HG02885 (cell line): ENCODE measurements around the gene MMRN2.
"Not testable (repeated sequence)": the region's sequence is repeated elsewhere in the genome, so short reads cannot be mapped to it uniquely, and the experiment has no call there.

Source experiments
- ATAC-seq: cut with Tn5 transposase; IDR thresholded peaks from one replicate; pipeline ENCODE4 v1.9.1; 2021; ENCODE audit warnings: mild to moderate bottlenecking; ENCODE audit not compliant: unreplicated experiment, poor library complexity

Gene MMRN2

DNA sequence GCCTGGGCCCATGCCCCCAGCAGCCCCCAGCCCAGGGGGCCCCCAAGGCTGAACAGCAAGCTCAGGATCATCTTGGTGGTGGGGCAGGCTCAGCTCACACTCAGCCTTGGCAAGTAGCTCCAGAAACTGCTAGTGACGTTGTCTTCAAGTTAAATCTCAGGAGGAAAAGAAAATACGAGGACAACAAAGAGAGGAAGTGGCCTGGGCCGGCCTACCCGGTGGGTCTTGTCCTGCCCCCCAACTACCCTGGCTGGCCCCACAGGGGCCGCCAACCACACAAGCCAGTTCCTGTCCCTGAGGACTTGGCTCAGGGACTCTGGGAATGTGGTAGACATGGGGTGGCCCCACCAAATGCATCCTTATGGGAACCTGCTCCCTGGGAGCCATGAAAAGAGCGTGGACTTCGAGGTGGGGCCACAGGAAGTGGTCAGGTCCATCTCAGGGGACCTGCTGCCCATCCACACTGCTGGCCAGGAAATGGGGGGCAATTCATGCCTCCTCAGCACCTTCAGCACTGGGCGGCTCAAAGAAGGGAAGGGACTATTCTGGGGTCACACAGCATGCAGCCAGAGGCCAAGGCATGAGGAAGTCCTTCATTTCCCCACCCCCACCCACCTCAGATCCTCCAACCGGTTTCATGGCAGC, at the start of gene MMRN2:
MMRN2 (minus strand) TSS at position 145 of the 645 bp plus-strand sequence; CDS start at position 71, 74 bp downstream.
- ATAC-seq: no peak

GRCh38 chr10:87007124-87007523, 49.7 kb upstream of the MMRN2 start:
- not testable (repeated sequence) for ATAC-seq

DNA sequence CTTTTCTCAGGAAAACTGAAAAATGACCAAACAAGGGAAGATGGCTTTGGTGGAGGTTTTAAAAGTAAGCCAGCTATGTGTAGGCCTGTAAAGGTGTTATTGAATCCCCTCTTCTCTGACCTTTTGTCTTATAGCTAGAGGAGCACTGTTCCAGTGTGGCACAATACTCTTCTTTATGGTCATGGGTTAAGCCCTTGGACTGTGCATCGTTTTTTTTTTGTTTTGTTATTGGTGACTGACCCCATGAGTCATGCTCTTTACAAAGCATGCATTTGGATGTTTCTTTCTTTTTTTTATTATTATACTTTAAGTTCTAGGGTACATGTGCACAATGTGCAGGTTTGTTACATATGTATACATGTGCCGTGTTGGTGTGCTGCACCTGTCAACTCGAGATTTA, 43.1 kb upstream of the MMRN2 start:
- no peak for ATAC-seq

GRCh38 chr10:86999802-87000403, 42.5 kb upstream of the MMRN2 start:
- ATAC-seq: not testable (repeated sequence)

DNA sequence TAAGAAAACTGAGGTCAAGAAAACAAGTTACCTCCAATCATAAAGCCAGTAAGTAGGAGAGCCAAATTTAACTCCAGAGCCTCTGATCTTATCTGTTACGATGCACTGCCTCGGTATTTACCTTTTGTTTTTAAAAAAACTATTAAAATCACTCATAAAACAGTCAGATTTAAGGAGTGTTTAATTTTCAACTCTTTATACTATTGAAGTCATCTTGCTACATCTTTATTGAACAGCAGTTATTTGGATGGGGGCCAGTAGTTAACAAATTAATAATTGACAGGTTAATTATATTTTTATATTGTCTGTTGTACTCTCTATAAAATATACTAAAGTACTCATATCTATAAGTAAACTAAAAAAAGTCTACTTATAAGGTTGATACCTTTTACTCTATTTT, 35.5 kb upstream of the MMRN2 start:
- ATAC-seq: no peak

- no peak for ATAC-seq
These were observed 35.0 kb upstream of the MMRN2 start for GRCh38 chr10:86992456-86992855.

- not testable (repeated sequence) for ATAC-seq
These were observed 33.9 kb upstream of the MMRN2 start for GRCh38 chr10:86991362-86991761.

DNA sequence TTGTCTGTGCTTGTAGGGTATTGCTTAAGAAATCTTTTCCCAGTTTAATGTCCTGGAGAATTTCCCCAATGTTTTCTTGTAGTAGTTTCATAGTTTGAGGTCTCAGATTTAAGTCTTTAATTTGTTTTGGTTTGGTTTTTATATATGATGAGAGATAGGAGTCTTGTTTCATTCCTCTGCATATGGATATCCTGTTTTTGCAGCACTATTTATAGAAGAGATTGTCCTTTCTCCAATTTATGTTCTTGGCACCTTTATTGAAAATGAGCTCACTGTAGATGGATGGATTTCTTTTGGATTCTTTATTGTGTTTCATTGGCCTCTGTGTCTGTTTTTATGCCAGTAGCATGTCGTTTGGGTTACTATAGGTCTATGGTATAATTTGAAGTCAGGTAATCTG, 31.1 kb upstream of the MMRN2 start:
- ATAC-seq: no peak

- ATAC-seq: not testable (repeated sequence)
These were observed 27.1 kb upstream of the MMRN2 start for GRCh38 chr10:86984498-86984897.

GRCh38 chr10:86981716-86982115, 24.3 kb upstream of the MMRN2 start:
- no peak for ATAC-seq

- not testable (repeated sequence) for ATAC-seq
These were observed 23.6 kb upstream of the MMRN2 start for GRCh38 chr10:86981020-86981419.

DNA sequence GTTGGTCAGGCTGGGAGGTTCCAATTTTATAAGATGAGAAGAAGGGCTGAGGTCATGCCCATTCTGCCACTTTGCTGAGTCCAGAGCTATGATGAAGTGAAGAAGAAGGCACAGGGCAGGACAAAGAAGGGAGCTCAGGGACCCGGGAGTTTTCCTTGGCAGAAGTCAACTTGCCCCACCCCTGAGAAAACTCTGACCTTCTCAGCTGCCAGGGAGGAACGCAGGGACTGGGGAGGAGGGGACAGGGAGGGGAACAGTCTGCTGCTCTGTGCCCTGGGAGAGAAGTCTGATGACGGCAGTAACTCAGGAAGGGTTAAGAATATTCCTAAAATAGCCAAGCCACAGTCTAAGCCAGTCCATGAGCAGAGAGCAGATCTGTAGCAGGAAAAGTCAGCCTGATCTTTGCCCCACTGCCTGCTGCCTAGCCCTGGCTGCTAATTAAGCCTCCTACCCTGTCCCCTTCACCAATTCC, 22.6 kb upstream of the MMRN2 start:
- ATAC-seq: no peak

DNA sequence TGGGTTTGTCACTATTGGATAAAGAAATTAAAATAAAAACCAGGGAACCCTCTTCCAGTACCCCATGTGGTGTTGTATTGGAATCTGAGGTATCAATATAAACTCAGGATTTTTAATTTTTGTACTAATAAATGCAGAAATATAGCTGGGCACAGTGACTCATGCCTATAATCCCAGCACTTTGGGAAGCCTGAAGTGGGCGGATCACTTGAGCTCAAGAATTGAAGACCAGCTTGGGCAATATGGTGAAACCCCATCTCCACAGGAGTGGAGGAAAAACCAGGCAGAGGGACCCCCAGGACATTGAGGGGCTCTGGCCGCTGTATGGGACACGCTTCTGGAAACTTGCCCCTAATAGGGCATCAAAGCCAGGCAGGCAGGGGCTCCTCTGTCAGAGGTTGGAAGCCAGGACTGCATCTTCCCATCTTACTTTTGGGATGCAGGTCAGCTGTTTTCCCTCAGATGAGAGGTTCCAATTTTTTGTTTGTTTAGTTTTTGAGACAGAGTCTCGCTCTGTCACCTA, 21.9 kb upstream of the MMRN2 start:
- ATAC-seq: no peak

DNA sequence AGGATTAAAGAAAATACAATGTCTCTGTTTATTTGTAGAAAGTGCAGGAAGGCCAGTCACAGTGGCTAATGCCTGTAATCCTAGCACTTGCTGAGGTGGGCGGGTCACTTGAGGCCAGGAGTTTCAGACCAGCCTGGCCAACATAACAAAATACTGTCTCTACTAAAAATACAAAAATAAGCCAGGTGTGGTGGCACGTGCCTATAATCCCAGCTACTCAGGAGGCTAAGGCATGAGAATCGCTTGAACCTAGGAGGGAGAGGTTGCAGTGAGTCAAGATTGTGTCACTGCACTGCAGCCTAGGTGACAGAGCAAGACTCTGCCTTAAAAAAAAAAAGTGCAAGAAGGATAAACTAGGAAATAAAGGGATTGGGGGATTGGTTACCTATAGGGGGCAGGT, 21.0 kb upstream of the MMRN2 start:
- ATAC-seq: not testable (repeated sequence)

DNA sequence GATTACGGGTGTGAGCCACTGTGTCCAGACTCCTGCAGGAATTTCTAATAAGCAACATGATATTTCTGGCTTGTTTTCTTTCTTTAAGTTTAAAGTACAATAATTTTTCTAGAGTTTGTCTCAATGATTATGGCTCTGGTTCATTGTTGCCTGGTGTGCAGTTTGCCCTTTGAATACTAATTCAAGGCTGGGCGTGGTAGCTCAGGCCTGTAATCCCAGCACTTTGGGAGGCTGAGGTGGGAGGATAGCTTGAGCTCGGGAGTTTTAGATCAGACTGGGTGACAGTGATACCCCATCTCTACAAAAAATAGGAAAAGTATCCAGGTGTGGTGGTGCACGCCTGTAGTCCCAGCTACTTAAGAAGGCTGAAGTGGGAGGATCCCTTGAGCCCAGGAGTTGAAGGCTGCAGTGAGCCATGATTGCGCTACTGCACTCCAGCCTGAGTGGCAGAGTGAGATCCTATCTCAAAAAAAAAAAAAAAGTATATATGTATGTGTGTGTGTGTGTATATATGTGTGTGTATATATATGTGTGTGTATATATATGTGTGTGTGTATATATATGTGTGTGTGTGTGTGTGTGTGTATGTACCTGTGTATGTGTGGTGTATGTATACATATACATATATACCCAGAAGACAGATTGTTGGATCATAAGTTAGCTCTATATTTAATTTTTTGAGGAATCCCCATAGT, 19.1 kb upstream of the MMRN2 start:
- no peak for ATAC-seq

DNA sequence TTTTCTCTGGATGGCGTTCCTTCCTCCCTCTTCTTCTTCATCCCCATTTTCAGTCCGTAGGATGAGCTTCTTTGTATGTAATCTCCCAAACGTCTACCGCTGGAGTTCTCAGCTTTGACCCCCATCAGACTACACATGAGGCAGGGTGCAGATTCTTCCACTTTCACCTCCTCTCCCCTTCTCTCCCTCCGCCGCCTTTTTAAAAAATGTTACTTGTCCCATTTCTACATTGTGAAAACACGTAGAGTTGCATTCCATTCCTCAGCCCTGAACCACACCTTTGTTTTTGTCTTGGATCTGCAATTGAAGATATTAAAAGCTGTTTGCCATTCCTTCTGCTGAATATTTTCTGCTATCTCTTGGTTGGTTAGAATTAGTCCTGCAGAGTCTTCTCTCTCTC, 17.1 kb upstream of the MMRN2 start:
- no peak for ATAC-seq

- no peak for ATAC-seq
These were observed 15.4 kb upstream of the MMRN2 start for GRCh38 chr10:86972613-86973380.

DNA sequence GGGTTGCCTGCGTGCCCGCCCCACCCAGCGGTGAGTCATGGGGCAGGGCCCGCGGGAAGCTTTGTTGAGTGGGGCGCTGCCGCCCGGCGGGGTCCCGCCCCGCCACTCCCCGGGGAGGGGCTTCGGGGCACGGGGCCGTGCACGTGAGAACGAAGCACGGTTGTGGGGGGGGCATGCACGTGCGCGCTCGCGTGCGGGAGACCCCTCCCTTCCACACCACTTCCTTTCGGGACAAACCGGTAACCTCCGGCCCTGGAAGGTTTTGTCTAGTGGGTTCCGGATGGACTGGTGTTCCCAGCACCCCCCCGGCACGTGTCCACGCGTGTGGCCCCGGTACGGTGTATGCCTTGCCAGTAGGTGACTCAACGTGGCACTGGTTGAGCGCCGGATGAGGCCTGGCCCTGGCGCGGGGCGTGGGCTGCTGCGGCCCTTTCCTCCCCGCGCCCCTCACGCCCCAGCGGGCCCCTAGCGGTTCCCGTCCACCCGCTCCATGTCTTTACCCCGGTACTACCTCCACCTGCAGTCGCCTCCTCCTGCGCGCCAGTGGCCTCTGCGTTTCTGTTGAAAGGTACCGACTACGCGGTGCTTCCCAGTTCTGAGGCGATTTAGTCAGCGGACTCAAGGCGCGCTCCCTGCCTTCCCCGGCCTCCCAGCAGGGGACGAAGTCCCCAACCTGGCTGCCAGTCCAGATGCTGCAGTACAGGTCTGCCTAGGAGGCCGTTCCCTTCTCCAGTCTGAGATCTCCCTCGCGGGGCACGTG, 14.0 kb upstream of the MMRN2 start:
- ATAC-seq: peak; percentile 78

DNA sequence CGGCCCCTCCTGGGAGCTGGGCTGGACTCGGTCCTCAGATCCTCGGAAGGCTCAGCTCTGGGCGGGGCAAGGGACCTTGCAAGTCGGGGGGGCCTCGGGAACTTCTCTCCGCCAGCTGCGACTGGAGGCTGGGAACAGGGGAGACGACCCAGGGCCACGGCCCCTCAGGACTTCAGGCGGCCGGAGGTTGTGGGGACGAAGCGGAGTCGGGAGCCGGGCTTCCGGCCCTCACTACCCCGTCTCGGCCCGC, 13.5 kb upstream of the MMRN2 start:
- ATAC-seq: no peak
